ENCODE data around the gene ARL6IP5. TPM values are rescaled to one million over a fixed set of nuclear protein-coding genes. Genes with fewer than 3 reads are reported as not detected.

The ARL6IP5 gene
- total and polyA plus RNA-seq, 9 of the 15 experiments (the other 6 are each of a cell fraction or from before 2014, with no cell fraction given), result 10.3 to 54.0 (median 12.7) TPM

DNA sequence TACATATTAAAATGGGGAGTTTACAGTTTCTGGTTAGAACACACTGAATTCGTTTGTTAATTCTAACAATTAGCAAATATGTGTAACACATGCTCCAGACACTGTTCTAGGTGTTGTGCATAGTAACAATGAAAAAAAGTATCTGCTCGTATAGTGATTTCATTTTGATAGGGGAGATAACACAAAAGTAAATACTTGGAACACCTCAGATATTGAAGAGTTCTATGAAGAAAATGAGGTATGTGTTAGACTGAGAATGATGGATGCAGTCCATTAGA lies 25.9 kb upstream of the ARL6IP5 start:
- Histone ChIP-seq H3K9me3 (replicated peaks; ENCODE audit: control insufficient read depth, insufficient read depth, low read depth, low read length) (no peaks in the 10 kb centered on the region), H3K36me3 (ENCODE audit: control insufficient read depth, insufficient read depth, low read length) (peaks cover 68% of the 10 kb centered on the region), H3K4me1 (replicated peaks in 1 of 2; ENCODE audit: control insufficient read depth in 2 of 2, insufficient read depth in 2 of 2, low read length in 2 of 2) (no peaks in the 10 kb centered on the region), H3K4me2 (ENCODE audit: insufficient read depth, low read length) (no peak overlapping the region), H3K4me3 (no peak overlapping the region), H3K9me1 (ENCODE audit: control insufficient read depth, insufficient read depth, low read length) (no peaks in the 10 kb centered on the region), H3K27ac (ENCODE audit: extremely low read depth, low read depth, low read length) (no peak overlapping the region), H3K27me3 (ENCODE audit: control insufficient read depth in 2 of 2, insufficient read depth in 2 of 2, low read length in 2 of 2) (no peaks in the 10 kb centered on the region), H3K79me2 (ENCODE audit: control insufficient read depth, insufficient read depth, low read length) (no peaks in the 10 kb centered on the region), H3K9ac (ENCODE audit: insufficient read depth in 1 of 2, low read depth in 2 of 2, low read length in 2 of 2) (no peak overlapping the region), H4K20me1 (replicated peaks; ENCODE audit: control insufficient read depth, insufficient read depth, low read length) (no peaks in the 10 kb centered on the region), H2AFZ (ENCODE audit: low read depth, low read length) (no peak overlapping the region)
- DNase-seq (ENCODE audit: extremely low read depth in 1 of 4, low spot score in 3 of 4) (no peak), FAIRE-seq (no peak), ATAC-seq (no peak)
- 78% methylated on average over 2 of the region's 2 CpGs for WGBS (ENCODE audit: insufficient coverage, low coverage, missing lambda C conversion rate)
- CTCF ChIA-PET (ENCODE audit: low intra/inter-chr PET ratio), result no interaction called here
- POLR2A ChIA-PET, result no interaction called here
- TF ChIP-seq SAFB (IDR thresholded peaks at IDR 0.05; ENCODE audit: borderline replicate concordance, low read depth, low read length) (no peak), TRIM24 (IDR thresholded peaks at IDR 0.05) (no peak), MAFG (tag; conservative IDR thresholded peaks at IDR 0.05) (no peak), KDM5B (IDR thresholded peaks at IDR 0.05; ENCODE audit: insufficient replicate concordance, low read depth, low read length) (no peak), ZKSCAN8 (CRISPR knock-in tag; IDR thresholded peaks at IDR 0.05) (no peak), ZNF232 (CRISPR knock-in tag; IDR thresholded peaks at IDR 0.05) (no peak), ESRRB (CRISPR knock-in tag; IDR thresholded peaks at IDR 0.05; ENCODE audit: borderline replicate concordance) (no peak), FOXM1 (IDR thresholded peaks at IDR 0.05; ENCODE audit: low read depth) (no peak), FOXM1 (CRISPR knock-in tag; IDR thresholded peaks at IDR 0.05; ENCODE audit: low read depth) (no peak), XRCC4 (IDR thresholded peaks at IDR 0.05; ENCODE audit: extremely low read depth, insufficient read depth, insufficient read length) (no peak), CBFA2T3 (IDR thresholded peaks at IDR 0.05) (no peak), ZEB2 (IDR thresholded peaks at IDR 0.05) (no peak), ZNF561 (CRISPR knock-in tag; conservative IDR thresholded peaks at IDR 0.05) (no peak), EGR1 (conservative IDR thresholded peaks at IDR 0.05) (no peak), RBM25 (IDR thresholded peaks at IDR 0.05; ENCODE audit: low read depth, low read length, severe bottlenecking) (no peak)
- TF ChIP-seq, protein P1, sequence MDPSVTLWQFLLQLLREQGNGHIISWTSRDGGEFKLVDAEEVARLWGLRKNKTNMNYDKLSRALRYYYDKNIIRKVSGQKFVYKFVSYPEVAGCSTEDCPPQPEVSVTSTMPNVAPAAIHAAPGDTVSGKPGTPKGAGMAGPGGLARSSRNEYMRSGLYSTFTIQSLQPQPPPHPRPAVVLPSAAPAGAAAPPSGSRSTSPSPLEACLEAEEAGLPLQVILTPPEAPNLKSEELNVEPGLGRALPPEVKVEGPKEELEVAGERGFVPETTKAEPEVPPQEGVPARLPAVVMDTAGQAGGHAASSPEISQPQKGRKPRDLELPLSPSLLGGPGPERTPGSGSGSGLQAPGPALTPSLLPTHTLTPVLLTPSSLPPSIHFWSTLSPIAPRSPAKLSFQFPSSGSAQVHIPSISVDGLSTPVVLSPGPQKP (CRISPR knock-in tag; IDR thresholded peaks at IDR 0.05), result no peak
- TF ChIP-seq, protein P2, sequence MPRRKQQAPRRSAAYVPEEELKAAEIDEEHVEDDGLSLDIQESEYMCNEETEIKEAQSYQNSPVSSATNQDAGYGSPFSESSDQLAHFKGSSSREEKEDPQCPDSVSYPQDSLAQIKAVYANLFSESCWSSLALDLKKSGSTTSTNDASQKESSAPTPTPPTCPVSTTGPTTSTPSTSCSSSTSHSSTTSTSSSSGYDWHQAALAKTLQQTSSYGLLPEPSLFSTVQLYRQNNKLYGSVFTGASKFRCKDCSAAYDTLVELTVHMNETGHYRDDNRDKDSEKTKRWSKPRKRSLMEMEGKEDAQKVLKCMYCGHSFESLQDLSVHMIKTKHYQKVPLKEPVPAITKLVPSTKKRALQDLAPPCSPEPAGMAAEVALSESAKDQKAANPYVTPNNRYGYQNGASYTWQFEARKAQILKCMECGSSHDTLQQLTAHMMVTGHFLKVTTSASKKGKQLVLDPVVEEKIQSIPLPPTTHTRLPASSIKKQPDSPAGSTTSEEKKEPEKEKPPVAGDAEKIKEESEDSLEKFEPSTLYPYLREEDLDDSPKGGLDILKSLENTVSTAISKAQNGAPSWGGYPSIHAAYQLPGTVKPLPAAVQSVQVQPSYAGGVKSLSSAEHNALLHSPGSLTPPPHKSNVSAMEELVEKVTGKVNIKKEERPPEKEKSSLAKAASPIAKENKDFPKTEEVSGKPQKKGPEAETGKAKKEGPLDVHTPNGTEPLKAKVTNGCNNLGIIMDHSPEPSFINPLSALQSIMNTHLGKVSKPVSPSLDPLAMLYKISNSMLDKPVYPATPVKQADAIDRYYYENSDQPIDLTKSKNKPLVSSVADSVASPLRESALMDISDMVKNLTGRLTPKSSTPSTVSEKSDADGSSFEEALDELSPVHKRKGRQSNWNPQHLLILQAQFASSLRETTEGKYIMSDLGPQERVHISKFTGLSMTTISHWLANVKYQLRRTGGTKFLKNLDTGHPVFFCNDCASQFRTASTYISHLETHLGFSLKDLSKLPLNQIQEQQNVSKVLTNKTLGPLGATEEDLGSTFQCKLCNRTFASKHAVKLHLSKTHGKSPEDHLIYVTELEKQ (CRISPR knock-in tag; IDR thresholded peaks at IDR 0.05), result no peak
- TF ChIP-seq, protein P3, sequence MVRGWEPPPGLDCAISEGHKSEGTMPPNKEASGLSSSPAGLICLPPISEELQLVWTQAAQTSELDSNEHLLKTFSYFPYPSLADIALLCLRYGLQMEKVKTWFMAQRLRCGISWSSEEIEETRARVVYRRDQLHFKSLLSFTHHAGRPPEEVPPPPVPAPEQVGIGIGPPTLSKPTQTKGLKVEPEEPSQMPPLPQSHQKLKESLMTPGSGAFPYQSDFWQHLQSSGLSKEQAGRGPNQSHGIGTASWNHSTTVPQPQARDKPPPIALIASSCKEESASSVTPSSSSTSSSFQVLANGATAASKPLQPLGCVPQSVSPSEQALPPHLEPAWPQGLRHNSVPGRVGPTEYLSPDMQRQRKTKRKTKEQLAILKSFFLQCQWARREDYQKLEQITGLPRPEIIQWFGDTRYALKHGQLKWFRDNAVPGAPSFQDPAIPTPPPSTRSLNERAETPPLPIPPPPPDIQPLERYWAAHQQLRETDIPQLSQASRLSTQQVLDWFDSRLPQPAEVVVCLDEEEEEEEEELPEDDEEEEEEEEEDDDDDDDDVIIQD (CRISPR knock-in tag; IDR thresholded peaks at IDR 0.05), result no peak
- BruUV-seq (replicated peaks), result no TSS peak
- intact Hi-C loops (cut with micrococcal nuclease), result no loop called here
- in situ Hi-C loops (cut with MboI), result no loop called here

All from K562 (cell line).